ENCODE results near the gene PCCA.

The PCCA gene

GRCh38 chr13:100561158-100561499 lies 472.2 kb downstream of the PCCA start:
- H2BK5ac ChIP-seq (ENCODE audit: low read depth, low read length, poor library complexity, severe bottlenecking): no peak overlapping the region
- H2AK5ac ChIP-seq (ENCODE audit: low read length, severe bottlenecking): no peak overlapping the region
- no peak overlapping the region for H3K4ac ChIP-seq (ENCODE audit: low read depth in 1 of 2, low read length in 2 of 2)
- peaks cover 2% of the 10 kb centered on the region for H3K79me1 ChIP-seq (replicated peaks; ENCODE audit: low read length, poor library complexity, severe bottlenecking)
- H3K4me3 ChIP-seq (ENCODE audit: insufficient read depth in 1 of 2, low read depth in 1 of 2, low read length in 2 of 2): no peak overlapping the region
- H2BK120ac ChIP-seq (ENCODE audit: low read depth, low read length): no peak overlapping the region
- no peak overlapping the region for H3K23ac ChIP-seq (ENCODE audit: low read length in 2 of 2)
- no peak overlapping the region for H4K8ac ChIP-seq (ENCODE audit: low read length)
- WGBS: 100% methylated on average over 1 of the region's 2 CpGs
- H3K9ac ChIP-seq (ENCODE audit: low read length): no peak overlapping the region
- no peak overlapping the region for H4K91ac ChIP-seq (ENCODE audit: low read length)
- no peak overlapping the region for H3K14ac ChIP-seq (ENCODE audit: low read length in 2 of 2)
- H3K27ac ChIP-seq (ENCODE audit: low read length, poor library complexity, severe bottlenecking): no peak overlapping the region
- no peak overlapping the region for H2AFZ ChIP-seq (ENCODE audit: low read depth, low read length)
- peaks cover 6% of the 10 kb centered on the region for H3K4me1 ChIP-seq (ENCODE audit: control insufficient read depth, insufficient read depth, low read depth, low read length)
- no peaks in the 10 kb centered on the region for H3K27me3 ChIP-seq (ENCODE audit: control insufficient read depth in 1 of 2, insufficient read depth in 1 of 2, low read length in 2 of 2)
- H2BK12ac ChIP-seq (ENCODE audit: low read length in 2 of 2): no peak overlapping the region
- DNase-seq: no peak
- H3K9me3 ChIP-seq (ENCODE audit: control insufficient read depth, low read length): peaks cover 5% of the 10 kb centered on the region
- H2BK15ac ChIP-seq (ENCODE audit: low read depth, poor library complexity, severe bottlenecking): no peak overlapping the region
- no peaks in the 10 kb centered on the region for H3K36me3 ChIP-seq (ENCODE audit: control insufficient read depth in 1 of 2, insufficient read depth in 2 of 2, low read depth in 1 of 2, low read length in 2 of 2)
- H3K18ac ChIP-seq (ENCODE audit: low read depth in 1 of 2, low read length in 2 of 2): no peak overlapping the region
- H3K4me2 ChIP-seq (ENCODE audit: low read length, poor library complexity, severe bottlenecking): no peak overlapping the region

GRCh38 chr13:100561599-100562204 lies 472.8 kb downstream of the PCCA start:
- DNase-seq: no peak
- no peaks in the 10 kb centered on the region for H3K27me3 ChIP-seq (ENCODE audit: control insufficient read depth in 1 of 2, insufficient read depth in 1 of 2, low read length in 2 of 2)
- WGBS: 65% methylated on average over 6 of the region's 7 CpGs

GRCh38 chr13:100563779-100564178 lies 474.9 kb downstream of the PCCA start:
- no peaks in the 10 kb centered on the region for H3K27me3 ChIP-seq (ENCODE audit: control insufficient read depth in 1 of 2, insufficient read depth in 1 of 2, low read length in 2 of 2)
- H2BK12ac ChIP-seq (ENCODE audit: low read length in 2 of 2): no peak overlapping the region
- no peak overlapping the region for H3K9ac ChIP-seq (ENCODE audit: low read length)
- no peaks in the 10 kb centered on the region for H3K36me3 ChIP-seq (ENCODE audit: control insufficient read depth in 1 of 2, insufficient read depth in 2 of 2, low read depth in 1 of 2, low read length in 2 of 2)
- no peak overlapping the region for H3K4me2 ChIP-seq (ENCODE audit: low read length, poor library complexity, severe bottlenecking)
- no peak overlapping the region for H2BK15ac ChIP-seq (ENCODE audit: low read depth, poor library complexity, severe bottlenecking)
- no peak for DNase-seq
- no peak overlapping the region for H3K18ac ChIP-seq (ENCODE audit: low read depth in 1 of 2, low read length in 2 of 2)
- 93% methylated on average over 4 of the region's 7 CpGs for WGBS
- peaks cover 6% of the 10 kb centered on the region for H3K4me1 ChIP-seq (ENCODE audit: control insufficient read depth, insufficient read depth, low read depth, low read length)
- no peak overlapping the region for H3K14ac ChIP-seq (ENCODE audit: low read length in 2 of 2)
- H3K4me3 ChIP-seq (ENCODE audit: insufficient read depth in 1 of 2, low read depth in 1 of 2, low read length in 2 of 2): no peak overlapping the region
- H3K9me3 ChIP-seq (ENCODE audit: control insufficient read depth, low read length): peaks cover 5% of the 10 kb centered on the region
- no peak overlapping the region for H4K91ac ChIP-seq (ENCODE audit: low read length)
- no peak overlapping the region for H2AK5ac ChIP-seq (ENCODE audit: low read length, severe bottlenecking)
- no peak overlapping the region for H3K27ac ChIP-seq (ENCODE audit: low read length, poor library complexity, severe bottlenecking)
- no peak overlapping the region for H4K8ac ChIP-seq (ENCODE audit: low read length)
- H2BK5ac ChIP-seq (ENCODE audit: low read depth, low read length, poor library complexity, severe bottlenecking): no peak overlapping the region
- no peak overlapping the region for H3K4ac ChIP-seq (ENCODE audit: low read depth in 1 of 2, low read length in 2 of 2)
- no peak overlapping the region for H2BK120ac ChIP-seq (ENCODE audit: low read depth, low read length)
- no peak overlapping the region for H2AFZ ChIP-seq (ENCODE audit: low read depth, low read length)
- H3K79me1 ChIP-seq (replicated peaks; ENCODE audit: low read length, poor library complexity, severe bottlenecking): peaks cover 2% of the 10 kb centered on the region
- no peak overlapping the region for H3K23ac ChIP-seq (ENCODE audit: low read length in 2 of 2)

More at GRCh38 chr13:100561599-100562204, 472.8 kb downstream of the PCCA start:
- no peak overlapping the region for H3K4ac ChIP-seq (ENCODE audit: low read depth in 1 of 2, low read length in 2 of 2)
- no peak overlapping the region for H3K27ac ChIP-seq (ENCODE audit: low read length, poor library complexity, severe bottlenecking)
- H4K8ac ChIP-seq (ENCODE audit: low read length): no peak overlapping the region
- peaks cover 2% of the 10 kb centered on the region for H3K79me1 ChIP-seq (replicated peaks; ENCODE audit: low read length, poor library complexity, severe bottlenecking)
- H3K14ac ChIP-seq (ENCODE audit: low read length in 2 of 2): no peak overlapping the region
- H3K9ac ChIP-seq (ENCODE audit: low read length): no peak overlapping the region
- H2AK5ac ChIP-seq (ENCODE audit: low read length, severe bottlenecking): no peak overlapping the region
- no peaks in the 10 kb centered on the region for H3K36me3 ChIP-seq (ENCODE audit: control insufficient read depth in 1 of 2, insufficient read depth in 2 of 2, low read depth in 1 of 2, low read length in 2 of 2)
- no peak overlapping the region for H3K18ac ChIP-seq (ENCODE audit: low read depth in 1 of 2, low read length in 2 of 2)
- no peak overlapping the region for H3K4me3 ChIP-seq (ENCODE audit: insufficient read depth in 1 of 2, low read depth in 1 of 2, low read length in 2 of 2)
- H3K4me2 ChIP-seq (ENCODE audit: low read length, poor library complexity, severe bottlenecking): no peak overlapping the region
- H3K23ac ChIP-seq (ENCODE audit: low read length in 2 of 2): no peak overlapping the region
- H4K91ac ChIP-seq (ENCODE audit: low read length): no peak overlapping the region
- no peak overlapping the region for H2BK12ac ChIP-seq (ENCODE audit: low read length in 2 of 2)
- no peak overlapping the region for H2BK15ac ChIP-seq (ENCODE audit: low read depth, poor library complexity, severe bottlenecking)
- H3K4me1 ChIP-seq (ENCODE audit: control insufficient read depth, insufficient read depth, low read depth, low read length): peaks cover 6% of the 10 kb centered on the region
- H2BK120ac ChIP-seq (ENCODE audit: low read depth, low read length): no peak overlapping the region
- no peak overlapping the region for H2AFZ ChIP-seq (ENCODE audit: low read depth, low read length)
- H2BK5ac ChIP-seq (ENCODE audit: low read depth, low read length, poor library complexity, severe bottlenecking): no peak overlapping the region
- peaks cover 5% of the 10 kb centered on the region for H3K9me3 ChIP-seq (ENCODE audit: control insufficient read depth, low read length)

- Histone ChIP-seq H2AK5ac (ENCODE audit: low read length, severe bottlenecking) (no peak overlapping the region), H4K8ac (ENCODE audit: low read length) (no peak overlapping the region), H3K79me1 (replicated peaks; ENCODE audit: low read length, poor library complexity, severe bottlenecking) (peaks cover 2% of the 10 kb centered on the region), H2BK120ac (ENCODE audit: low read depth, low read length) (no peak overlapping the region), H3K27me3 (ENCODE audit: control insufficient read depth in 1 of 2, insufficient read depth in 1 of 2, low read length in 2 of 2) (no peaks in the 10 kb centered on the region), H3K27ac (ENCODE audit: low read length, poor library complexity, severe bottlenecking) (no peak overlapping the region), H3K4me1 (ENCODE audit: control insufficient read depth, insufficient read depth, low read depth, low read length) (peaks cover 6% of the 10 kb centered on the region), H2BK15ac (ENCODE audit: low read depth, poor library complexity, severe bottlenecking) (no peak overlapping the region), H3K9ac (ENCODE audit: low read length) (no peak overlapping the region), H3K4ac (ENCODE audit: low read depth in 1 of 2, low read length in 2 of 2) (no peak overlapping the region), H2BK12ac (ENCODE audit: low read length in 2 of 2) (no peak overlapping the region), H3K9me3 (ENCODE audit: control insufficient read depth, low read length) (peaks cover 5% of the 10 kb centered on the region), H3K4me3 (ENCODE audit: insufficient read depth in 1 of 2, low read depth in 1 of 2, low read length in 2 of 2) (no peak overlapping the region), H2AFZ (ENCODE audit: low read depth, low read length) (no peak overlapping the region), H3K4me2 (ENCODE audit: low read length, poor library complexity, severe bottlenecking) (no peak overlapping the region), H3K36me3 (ENCODE audit: control insufficient read depth in 1 of 2, insufficient read depth in 2 of 2, low read depth in 1 of 2, low read length in 2 of 2) (no peaks in the 10 kb centered on the region), H3K14ac (ENCODE audit: low read length in 2 of 2) (no peak overlapping the region), H2BK5ac (ENCODE audit: low read depth, low read length, poor library complexity, severe bottlenecking) (no peak overlapping the region), H3K23ac (ENCODE audit: low read length in 2 of 2) (no peak overlapping the region), H4K91ac (ENCODE audit: low read length) (no peak overlapping the region), H3K18ac (ENCODE audit: low read depth in 1 of 2, low read length in 2 of 2) (no peak overlapping the region)
- DNase-seq: no peak
- WGBS: 89% methylated on average over 13 of the region's 13 CpGs
Observed at GRCh38 chr13:100564444-100565223, 475.7 kb downstream of the PCCA start.

All from mesenchymal stem cell (in vitro differentiated cells and primary cell).